HG03575 (cell line): ENCODE results near the gene BMPER.

Experiments
- ATAC-seq: cut with Tn5 transposase; IDR thresholded peaks from one replicate; pipeline ENCODE4 v1.9.1; 2021; ENCODE audit not compliant: unreplicated experiment, insufficient number of reproducible peaks, low FRiP score; ENCODE audit errors: extremely low read depth

The BMPER gene

GRCh38 chr7:34044306-34044643, 138.9 kb downstream of the BMPER start:
- no peak for ATAC-seq

- no peak for ATAC-seq
These were observed 139.5 kb downstream of the BMPER start for GRCh38 chr7:34044734-34045353.

GRCh38 chr7:34048445-34048844, 143.1 kb downstream of the BMPER start:
- ATAC-seq, result no peak

- no peak for ATAC-seq
These were observed 148.7 kb downstream of the BMPER start for GRCh38 chr7:34054075-34054474.

- no peak for ATAC-seq
These were observed 151.8 kb downstream of the BMPER start for GRCh38 chr7:34057136-34057535.

- ATAC-seq, result no peak
These were observed 152.6 kb downstream of the BMPER start for GRCh38 chr7:34057956-34058355.

- no peak for ATAC-seq
These were observed 153.4 kb downstream of the BMPER start for GRCh38 chr7:34058801-34059135.

GRCh38 chr7:34059136-34059828, 153.9 kb downstream of the BMPER start:
- ATAC-seq, result no peak

GRCh38 chr7:34060196-34060947, 155.0 kb downstream of the BMPER start:
- no peak for ATAC-seq

GRCh38 chr7:34061149-34061548, 155.8 kb downstream of the BMPER start:
- ATAC-seq, result no peak

GRCh38 chr7:34062341-34062740, 157.0 kb downstream of the BMPER start:
- no peak for ATAC-seq

GRCh38 chr7:34062826-34063225, 157.5 kb downstream of the BMPER start:
- ATAC-seq, result no peak

- no peak for ATAC-seq
These were observed 159.3 kb downstream of the BMPER start for GRCh38 chr7:34064519-34065158.

GRCh38 chr7:34066411-34066810, 161.1 kb downstream of the BMPER start:
- ATAC-seq, result no peak

- no peak for ATAC-seq
These were observed 161.9 kb downstream of the BMPER start for GRCh38 chr7:34067005-34067778.

GRCh38 chr7:34069676-34070075, 164.3 kb downstream of the BMPER start:
- no peak for ATAC-seq

- ATAC-seq, result no peak
These were observed 165.4 kb downstream of the BMPER start for GRCh38 chr7:34070511-34071323.

- ATAC-seq, result no peak
These were observed 168.3 kb downstream of the BMPER start for GRCh38 chr7:34073676-34074075.
